GM12875 (cell line): ENCODE measurements around the gene DNMT3A.
A peak's percentile ranks its signal among the peaks of the same experiment; 100 is the strongest.

ENCODE experiments used
- H3K4me3 ChIP-seq: one replicate; pipeline ENCODE4 v1.5.1; 2011; ENCODE audit warnings: low read depth, low read length, control low read depth
- TF ChIP-seq, protein P1 (sequence below): IDR thresholded peaks from 2 replicates; pipeline ENCODE4 v1.5.1; 2011; ENCODE audit warnings: low read depth, mild to moderate bottlenecking, control low read depth, inconsistent platforms, low read length, moderate library complexity, borderline replicate concordance; ENCODE audit not compliant: insufficient read depth

Gene DNMT3A

DNA sequence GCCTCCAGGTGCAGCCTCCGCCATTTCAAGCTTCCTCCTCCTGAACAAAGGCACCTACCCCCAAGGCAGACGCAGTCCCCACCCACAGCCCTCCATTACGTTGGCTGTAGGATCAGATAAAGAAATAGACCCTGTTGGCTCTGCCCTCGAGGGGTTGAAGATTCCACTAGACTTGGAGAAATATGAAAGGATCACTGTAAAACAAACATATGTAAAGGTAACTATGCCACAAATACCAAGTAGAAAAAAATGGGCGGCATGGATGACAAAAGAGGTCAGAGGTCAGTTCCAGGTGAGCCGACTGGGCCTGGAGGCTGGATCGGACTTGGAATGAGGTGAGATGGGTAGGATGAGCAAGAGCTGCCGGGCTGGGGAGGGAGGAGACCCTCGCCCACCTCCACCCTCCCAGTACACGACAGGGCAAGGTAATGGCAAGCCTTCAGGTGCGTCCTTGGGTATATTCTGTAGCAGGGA lies 88.5 kb downstream of the DNMT3A start:
- TF ChIP-seq, protein P1, sequence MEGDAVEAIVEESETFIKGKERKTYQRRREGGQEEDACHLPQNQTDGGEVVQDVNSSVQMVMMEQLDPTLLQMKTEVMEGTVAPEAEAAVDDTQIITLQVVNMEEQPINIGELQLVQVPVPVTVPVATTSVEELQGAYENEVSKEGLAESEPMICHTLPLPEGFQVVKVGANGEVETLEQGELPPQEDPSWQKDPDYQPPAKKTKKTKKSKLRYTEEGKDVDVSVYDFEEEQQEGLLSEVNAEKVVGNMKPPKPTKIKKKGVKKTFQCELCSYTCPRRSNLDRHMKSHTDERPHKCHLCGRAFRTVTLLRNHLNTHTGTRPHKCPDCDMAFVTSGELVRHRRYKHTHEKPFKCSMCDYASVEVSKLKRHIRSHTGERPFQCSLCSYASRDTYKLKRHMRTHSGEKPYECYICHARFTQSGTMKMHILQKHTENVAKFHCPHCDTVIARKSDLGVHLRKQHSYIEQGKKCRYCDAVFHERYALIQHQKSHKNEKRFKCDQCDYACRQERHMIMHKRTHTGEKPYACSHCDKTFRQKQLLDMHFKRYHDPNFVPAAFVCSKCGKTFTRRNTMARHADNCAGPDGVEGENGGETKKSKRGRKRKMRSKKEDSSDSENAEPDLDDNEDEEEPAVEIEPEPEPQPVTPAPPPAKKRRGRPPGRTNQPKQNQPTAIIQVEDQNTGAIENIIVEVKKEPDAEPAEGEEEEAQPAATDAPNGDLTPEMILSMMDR = no peak
- no peak overlapping the region for H3K4me3 ChIP-seq

DNA sequence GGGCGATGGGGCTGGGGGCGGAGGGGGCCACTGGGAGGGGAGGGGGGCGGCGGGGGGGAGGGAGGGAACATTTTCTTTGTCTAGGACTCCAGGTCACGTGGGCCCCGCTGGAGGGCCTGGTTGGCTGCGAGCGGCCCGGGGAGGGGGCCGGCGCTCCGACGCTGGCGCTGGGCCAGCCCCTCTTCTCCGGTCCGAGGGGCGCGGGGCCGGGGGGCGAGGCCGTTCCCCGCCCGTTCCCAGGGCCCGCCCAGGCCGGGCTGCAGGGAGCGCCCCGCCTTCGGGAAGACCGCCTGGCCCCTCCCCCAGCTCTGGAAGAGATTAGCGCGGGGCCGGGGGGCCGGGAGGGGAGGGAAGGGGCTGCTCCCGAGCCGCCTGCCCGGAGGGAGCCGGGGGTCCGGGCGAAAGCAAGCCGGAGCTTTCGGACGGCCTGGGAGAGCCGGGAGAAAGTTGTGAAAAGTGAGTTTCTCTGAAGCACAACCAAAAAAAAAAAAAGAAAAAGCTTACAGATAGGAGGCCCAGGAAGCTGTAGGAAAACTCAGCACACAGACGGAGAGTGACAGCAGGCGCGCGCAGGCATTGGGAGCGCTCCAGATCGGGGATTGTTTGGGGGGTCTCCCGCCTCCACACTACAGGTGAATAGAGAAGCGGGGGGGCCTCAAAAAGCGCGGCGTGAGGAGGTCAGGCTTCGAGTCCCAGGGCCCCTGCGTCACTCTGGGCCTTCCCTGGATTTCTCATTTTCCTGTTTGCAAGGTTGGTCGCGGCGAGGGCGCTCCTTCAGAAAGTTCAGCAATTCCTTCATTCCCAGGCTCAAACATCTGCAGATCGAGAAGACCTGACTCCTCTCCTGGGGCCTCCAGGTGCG lies 89.2 kb downstream of the DNMT3A start:
- TF ChIP-seq, protein P1 = no peak
- H3K4me3 ChIP-seq = peak overlapping the region; percentile 72

DNA sequence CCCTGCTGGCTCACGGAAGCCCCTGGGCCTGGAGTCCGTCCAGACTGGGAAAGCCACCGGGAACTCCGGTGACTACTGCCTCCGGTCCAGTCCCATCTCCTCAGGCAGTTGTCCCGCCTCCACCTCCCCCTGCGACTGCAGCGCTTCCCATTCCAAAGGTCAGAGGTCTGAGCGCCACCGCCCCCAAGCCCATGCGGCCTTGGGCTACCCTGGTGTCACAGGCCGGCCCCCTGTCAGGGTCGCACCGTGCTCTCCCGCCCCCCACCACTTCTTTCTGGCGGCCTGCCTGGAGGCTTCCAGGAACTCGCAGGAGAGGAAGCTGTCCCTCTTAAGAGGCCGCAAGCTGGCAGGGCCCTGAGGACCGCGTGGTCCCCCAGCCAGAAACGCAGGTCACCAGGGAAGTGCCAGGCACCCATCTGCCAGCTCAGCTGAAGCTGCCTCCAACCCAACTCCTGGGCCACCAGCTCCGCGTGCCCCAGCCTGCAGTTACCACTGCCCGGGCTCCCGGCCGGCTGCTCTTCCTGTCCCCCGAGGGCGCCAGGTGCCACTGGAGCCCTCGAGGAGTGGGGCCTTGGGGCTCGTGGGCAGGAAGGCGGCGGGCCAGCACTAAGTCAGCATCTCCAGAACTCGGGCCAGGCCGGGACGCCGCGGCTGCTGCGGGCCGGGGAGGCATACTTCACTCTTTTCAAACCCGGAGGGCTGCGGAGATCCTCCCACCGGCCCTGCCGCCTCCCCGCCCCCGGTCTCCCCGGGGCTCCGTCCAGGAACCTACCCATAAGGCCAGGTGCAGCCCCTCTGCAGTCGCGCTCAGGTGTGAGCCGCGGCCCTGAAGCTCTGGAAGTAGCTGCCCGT lies 90.1 kb downstream of the DNMT3A start:
- TF ChIP-seq, protein P1 = no peak
- H3K4me3 ChIP-seq = peak overlapping the region; percentile 72

DNA sequence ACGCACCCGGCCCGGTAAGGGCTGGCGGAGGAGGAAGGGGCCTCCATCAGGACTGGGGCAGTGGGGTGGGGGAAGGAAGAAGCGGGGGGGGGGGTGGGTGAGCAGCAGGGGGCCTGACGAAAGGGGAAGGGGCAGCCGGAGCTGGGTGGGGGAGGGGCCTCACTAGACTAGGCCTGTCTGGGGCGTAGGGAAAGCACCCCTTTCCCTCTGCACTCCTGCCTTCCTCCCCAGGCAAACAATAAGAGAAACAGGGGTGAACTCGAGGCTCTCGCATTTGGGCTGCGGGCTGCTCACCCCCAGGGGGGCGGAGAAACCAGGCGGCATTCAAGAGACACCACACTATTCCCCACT lies 90.7 kb downstream of the DNMT3A start:
- TF ChIP-seq, protein P1 = no peak
- peak overlapping the region; percentile 72 for H3K4me3 ChIP-seq

DNA sequence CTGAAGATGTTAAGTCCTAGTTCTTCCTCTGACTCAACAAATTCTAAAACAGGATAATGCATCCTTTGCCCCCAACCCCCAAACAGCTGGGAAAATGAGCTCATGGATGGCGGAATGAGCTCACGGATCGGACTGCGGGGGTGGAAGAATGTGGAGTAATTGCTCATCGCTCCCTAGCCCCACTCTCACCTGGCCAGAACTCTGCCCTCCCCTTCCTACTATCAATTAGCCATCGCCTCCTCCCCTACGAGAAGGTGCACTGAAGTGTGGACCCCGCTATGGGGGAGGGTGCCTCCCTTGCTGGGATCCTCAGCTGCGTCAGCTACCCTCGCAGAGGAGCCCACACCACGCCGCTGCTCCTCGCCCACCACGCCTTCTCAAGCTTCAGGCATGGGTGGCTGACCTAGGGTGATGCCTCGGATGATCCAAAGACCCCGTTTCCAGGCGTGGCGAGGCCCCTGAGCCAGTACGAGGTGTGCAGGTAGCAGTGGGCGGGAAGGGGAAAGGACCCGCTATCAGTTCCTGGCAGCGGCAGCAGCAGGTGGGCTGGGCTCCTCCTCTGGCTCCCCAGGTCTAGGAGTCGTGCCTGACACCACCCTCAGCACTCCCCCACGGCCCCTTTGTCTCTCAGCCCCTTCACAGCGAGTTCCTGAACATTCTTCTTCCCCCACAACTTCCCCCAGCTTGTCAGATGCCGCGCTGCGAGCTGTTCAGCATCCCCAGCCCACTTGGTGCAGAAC lies 91.2 kb downstream of the DNMT3A start:
- H3K4me3 ChIP-seq = peak overlapping the region; percentile 43
- TF ChIP-seq, protein P1 = no peak

DNA sequence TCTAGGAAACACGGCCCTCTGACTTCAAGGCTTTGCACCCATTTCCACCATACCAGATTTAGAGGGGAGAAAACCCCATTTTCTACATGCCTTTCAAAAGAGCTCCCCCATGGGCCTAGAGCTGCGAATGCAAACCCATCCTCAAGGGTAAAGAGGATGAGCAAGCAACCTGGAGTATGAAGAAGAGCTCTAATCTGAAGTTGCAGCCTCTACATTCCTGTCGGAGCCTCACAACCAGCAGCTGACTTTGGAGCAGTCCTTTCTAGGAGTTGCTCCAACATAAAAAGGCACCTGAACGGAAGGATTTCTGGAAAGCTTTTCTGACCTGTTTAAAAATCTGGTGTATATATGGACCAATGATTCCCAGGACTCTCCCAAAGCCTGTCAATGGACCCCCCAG lies 91.9 kb downstream of the DNMT3A start:
- TF ChIP-seq, protein P1 = no peak
- no peak overlapping the region for H3K4me3 ChIP-seq
